GM12891 (cell line): ENCODE results near the gene HSP90B1.
A peak's percentile ranks its signal among the peaks of the same experiment; 100 is the strongest.

Source experiments
- DNase-seq: peaks from one replicate; pipeline ENCODE4 v3.0.0; 2011; ENCODE audit warnings: low spot score; ENCODE audit not compliant: insufficient read length
- FAIRE-seq: peaks from 2 replicates; lab custom pipeline; 2011; peaks lifted over from hg19 to GRCh38; lab: Jason Lieb, UNC
- PAX5 ChIP-seq: IDR thresholded peaks from 2 replicates; pipeline ENCODE4 v1.6.1; 2011; ENCODE audit warnings: low read length, moderate library complexity, mild to moderate bottlenecking; ENCODE audit not compliant: insufficient read depth, severe bottlenecking
- POLR2A ChIP-seq: IDR thresholded peaks from 2 replicates; pipeline ENCODE4 v1.6.1; 2011; ENCODE audit warnings: low read depth, low read length, control low read depth
- POLR2AphosphoS5 ChIP-seq: IDR thresholded peaks from 2 replicates; pipeline ENCODE4 v1.6.1; 2011; ENCODE audit warnings: low read depth, low read length, control low read depth
- POU2F2 ChIP-seq: IDR thresholded peaks from 2 replicates; pipeline ENCODE4 v1.6.1; 2011; ENCODE audit warnings: low read depth, mild to moderate bottlenecking, control low read depth, low read length, moderate library complexity
- SPI1 ChIP-seq: IDR thresholded peaks from 2 replicates; pipeline ENCODE4 v1.6.1; 2011; ENCODE audit warnings: low read depth, low read length, control low read depth
- TAF1 ChIP-seq: IDR thresholded peaks from 2 replicates; pipeline ENCODE4 v1.6.1; 2011; ENCODE audit warnings: low read depth, low read length, control low read depth

HSP90B1 gene

GRCh38 chr12:103965590-103966504 is 35.6 kb downstream of the HSP90B1 start, which contains the start of gene TDG:
TSS of gene TDG (plus strand) at chr12:103965872. CDS start at chr12:103966038, 166 bp downstream.
- DNase-seq (peak; percentile 85), FAIRE-seq (peak; percentile 96)
- TF ChIP-seq TAF1 (peak; percentile 86), PAX5 (no peak), POLR2A (peak; percentile 92), POU2F2 (peak; percentile 62; the same call in 1 of the 2 replicates), SPI1 (peak; percentile 72), POLR2AphosphoS5 (peak; percentile 89)

GRCh38 chr12:103966736-103967135 is 36.5 kb downstream of the HSP90B1 start:
- FAIRE-seq (no peak), DNase-seq (no peak)
- TF ChIP-seq POLR2AphosphoS5, result no peak
- no peak for TF ChIP-seq PAX5
- TF ChIP-seq SPI1, result no peak
- TF ChIP-seq POU2F2, result no peak
- TF ChIP-seq TAF1, result no peak
- TF ChIP-seq POLR2A, result no peak

GRCh38 chr12:103969391-103969790 is 39.2 kb downstream of the HSP90B1 start:
- FAIRE-seq, result no peak
- no peak for DNase-seq
- TF ChIP-seq PAX5, result no peak
- TF ChIP-seq SPI1, result no peak
- TF ChIP-seq POLR2AphosphoS5, result no peak
- TF ChIP-seq POU2F2, result no peak
- TF ChIP-seq POLR2A, result no peak
- TF ChIP-seq TAF1, result no peak

GRCh38 chr12:103973909-103974308 is 43.7 kb downstream of the HSP90B1 start:
- FAIRE-seq (no peak), DNase-seq (no peak)
- TF ChIP-seq SPI1, result no peak
- no peak for TF ChIP-seq TAF1
- no peak for TF ChIP-seq POLR2A
- TF ChIP-seq POLR2AphosphoS5, result no peak
- no peak for TF ChIP-seq POU2F2
- no peak for TF ChIP-seq PAX5

GRCh38 chr12:103975368-103975767 is 45.2 kb downstream of the HSP90B1 start:
- TF ChIP-seq SPI1 (no peak), POU2F2 (no peak), POLR2AphosphoS5 (no peak), TAF1 (no peak), POLR2A (no peak), PAX5 (no peak)
- DNase-seq (no peak), FAIRE-seq (no peak)

GRCh38 chr12:103978384-103978982 is 48.3 kb downstream of the HSP90B1 start:
- TF ChIP-seq POLR2AphosphoS5 (peak; percentile 50; the same call in 1 of the 2 replicates), POLR2A (0 out of 2 replicates have a peak, but pooled peaks have one; percentile 14), PAX5 (no peak)
- DNase-seq (no peak), FAIRE-seq (no peak)

- TF ChIP-seq SPI1, result no peak
- TF ChIP-seq POU2F2, result no peak
- TF ChIP-seq POLR2A, result no peak
- no peak for TF ChIP-seq PAX5
- TF ChIP-seq POLR2AphosphoS5, result no peak
- no peak for TF ChIP-seq TAF1
- DNase-seq (no peak), FAIRE-seq (peak; percentile 63)
These were observed 56.6 kb downstream of the HSP90B1 start for GRCh38 chr12:103986829-103987228.

- no peak for TF ChIP-seq POLR2A
- no peak for TF ChIP-seq TAF1
- TF ChIP-seq PAX5, result no peak
- no peak for TF ChIP-seq POLR2AphosphoS5
- no peak for TF ChIP-seq SPI1
- TF ChIP-seq POU2F2, result no peak
- no peak for DNase-seq
- no peak for FAIRE-seq
These were observed 64.0 kb downstream of the HSP90B1 start for GRCh38 chr12:103994235-103994634.

GRCh38 chr12:103996595-103996994 is 66.4 kb downstream of the HSP90B1 start:
- FAIRE-seq, result no peak
- TF ChIP-seq POU2F2 (no peak), POLR2AphosphoS5 (no peak), TAF1 (no peak), PAX5 (no peak), POLR2A (no peak), SPI1 (no peak)
- DNase-seq, result no peak
